Pancreas (tissue), 10 donors: ENCODE measurements around the gene CDH4. TPM values are rescaled to one million over a fixed set of nuclear protein-coding genes. Genes with fewer than 3 reads are reported as not detected.
A peak's percentile ranks its signal among the peaks of the same experiment; 100 is the strongest.

Experiments
- ATAC-seq, 4 donors: fragments of 200-7000 bp; cut with Tn5 transposase; one replicate each; pipeline versions ENCODE4 v1.8.0 to v1.9.1; 2020; ENCODE audit warnings: mild to moderate bottlenecking in 4 of 4, moderate library complexity in 4 of 4
- DNase-seq, 6 donors: peaks; one replicate each; pipeline ENCODE4 v3.0.0-alpha.2; 2020
- FAIRE-seq: peaks from 2 replicates; lab custom pipeline; 2012; peaks lifted over from hg19 to GRCh38; lab: Jason Lieb, UNC
- H3K27ac ChIP-seq, 4 donors: fragments of 200-600 bp; sonication (generic); 1 replicate in 3 of 4; 2 replicates in 1 of 4; pipeline versions ENCODE4 v1.5.0 to v1.8.0; 2020
- H3K27me3 ChIP-seq, 4 donors: fragments of 200-600 bp; one replicate each; pipeline ENCODE4 v1.8.0; 2021
- H3K36me3 ChIP-seq, 3 donors: fragments of 200-600 bp; sonication (generic) in 1 of 3; one replicate each; pipeline versions ENCODE4 v1.5.0 to v1.8.0; 2020 to 2021
- H3K4me1 ChIP-seq, 3 donors: fragments of 200-600 bp; one replicate each; pipeline ENCODE4 v1.8.0; 2021
- H3K4me3 ChIP-seq, 4 donors: fragments of 200-600 bp; sonication (generic) in 2 of 4; one replicate each; pipeline versions ENCODE4 v1.5.0 to v1.8.0; 2020 to 2021
- H3K9me3 ChIP-seq, 4 donors: fragments of 200-600 bp; one replicate each; pipeline ENCODE4 v1.8.0; 2021
- CTCF ChIP-seq, 4 donors: fragments of 200-600 bp; sonication (generic) in 3 of 4; IDR thresholded peaks; one replicate each; pipeline versions ENCODE4 v1.5.0 to v1.8.0; 2021; ENCODE audit warnings: antibody characterized with exemption in 4 of 4
- WGBS, 2 donors: extraction: QIAGEN DNeasy Blood & Tissue Kit; methylation state at CpG; one replicate each; pipeline ENCODE4 v1.1.7; 2013; 5-methylcytosine and 5-hydroxymethylcytosine counted together
- intact Hi-C, 3 donors: fragments of 100-400 bp; cut with DNase I; formaldehyde crosslinking; loops; one replicate each; pipeline versions ENCODE4 v1.11.1 to v1.14.2; 2022
- polyA plus RNA-seq, 2 donors: library from polyadenylated mRNA; stranded (reverse); fragments of 200-250 nt; gene quantifications; one replicate each; pipeline ENCODE4 v1.2.3, GENCODE V29; 2013
- total RNA-seq, 6 donors: library from RNA; stranded (reverse); fragmentation: NEBNext Ultra II Directional in 4 of 6; extraction: Animal tissue kit (Norgen Biotek cat#: 25700) in 4 of 6; gene quantifications; one replicate each; pipeline versions ENCODE4 v1.2.1 to v1.2.4, GENCODE V29; 2021 to 2023
- donor health status: healthy with polysubstance abuse.
- donor health status: DM: no; HTN: no; CAD: no; lungs with moderate emphysema.
- donor health status: DM: no; HTN: no; CAD: no.
- donor health status: control.
- donor health status: control.
- donor health status: Bipolar disorder and iron deficiency.
- donor health status: DM: yes; HTN: yes; CAD: no.
- donor health status: DM: no; HTN: no; CAD: no.
- donor health status: DM: no; HTN: no; CAD: no.
- donor health status: DM: yes; HTN: yes; CAD: no.

CDH4 gene
- total and polyA plus RNA-seq, 8 donors: 0.04 to 1.4 (median 0.27) TPM

- no peak for ATAC-seq
- no peak for DNase-seq
- H3K9me3 ChIP-seq: no peaks in the 10 kb centered on the region
- TF ChIP-seq CTCF (IDR thresholded peaks at IDR 0.05): no peak
- no peak overlapping the region for H3K4me3 ChIP-seq
- H3K4me1 ChIP-seq: no peaks in the 10 kb centered on the region
- 51 to 65% methylated on average over 18 of the region's 18 CpGs for WGBS, 2 donors
- FAIRE-seq: no peak
- H3K36me3 ChIP-seq: no peaks in the 10 kb centered on the region
- H3K27me3 ChIP-seq: no peaks in the 10 kb centered on the region
- intact Hi-C loops: no loop called here
- no peak overlapping the region for H3K27ac ChIP-seq
Observed at GRCh38 chr20:61262036-61262435, 10.0 kb downstream of the CDH4 start.

GRCh38 chr20:61262514-61262913, 10.5 kb downstream of the CDH4 start:
- FAIRE-seq (no peak), ATAC-seq (no peak), DNase-seq (no peak)
- TF ChIP-seq CTCF (IDR thresholded peaks at IDR 0.05): no peak
- intact Hi-C loops: no loop called here
- H3K27ac ChIP-seq: no peak overlapping the region
- no peak overlapping the region for H3K4me3 ChIP-seq
- no peaks in the 10 kb centered on the region for H3K9me3 ChIP-seq
- H3K4me1 ChIP-seq: no peaks in the 10 kb centered on the region
- H3K36me3 ChIP-seq: no peaks in the 10 kb centered on the region
- H3K27me3 ChIP-seq: no peaks in the 10 kb centered on the region

GRCh38 chr20:61263084-61263695, 11.1 kb downstream of the CDH4 start:
- peak in 1 of 4 donors; percentile 54 for ATAC-seq
- no peak for FAIRE-seq
- 29 to 32% methylated on average over 10 of the region's 10 CpGs for WGBS, 2 donors
- Histone ChIP-seq H3K27me3 (no peaks in the 10 kb centered on the region), H3K36me3 (no peaks in the 10 kb centered on the region), H3K4me3 (no peak overlapping the region), H3K9me3 (no peaks in the 10 kb centered on the region), H3K27ac (no peak overlapping the region), H3K4me1 (no peaks in the 10 kb centered on the region)
- TF ChIP-seq CTCF (IDR thresholded peaks at IDR 0.05): peak; percentile 60 to 78 (median 74)
- intact Hi-C loops: no loop called here
- peak in 1 of 6 donors; percentile 66 for DNase-seq

GRCh38 chr20:61263938-61264337, 11.9 kb downstream of the CDH4 start:
- Histone ChIP-seq H3K36me3 (no peaks in the 10 kb centered on the region), H3K9me3 (no peaks in the 10 kb centered on the region), H3K27ac (no peak overlapping the region), H3K4me3 (no peak overlapping the region), H3K4me1 (no peaks in the 10 kb centered on the region), H3K27me3 (no peaks in the 10 kb centered on the region)
- ATAC-seq (no peak), FAIRE-seq (no peak), DNase-seq (no peak)
- intact Hi-C loops: no loop called here
- 68 to 80% methylated on average over 9 of the region's 9 CpGs for WGBS, 2 donors
- TF ChIP-seq CTCF (IDR thresholded peaks at IDR 0.05): no peak

GRCh38 chr20:61267241-61267640, 15.2 kb downstream of the CDH4 start:
- DNase-seq: no peak
- Histone ChIP-seq H3K4me1 (no peaks in the 10 kb centered on the region), H3K4me3 (no peak overlapping the region), H3K36me3 (no peaks in the 10 kb centered on the region), H3K9me3 (no peaks in the 10 kb centered on the region), H3K27ac (no peak overlapping the region), H3K27me3 (no peaks in the 10 kb centered on the region)
- 54 to 74% methylated on average over 6 of the region's 6 CpGs for WGBS, 2 donors
- no peak for FAIRE-seq
- ATAC-seq: no peak
- intact Hi-C loops: no loop called here
- TF ChIP-seq CTCF (IDR thresholded peaks at IDR 0.05): no peak
